Measurements from ENCODE around the gene FOXI1. TPM values are rescaled to one million over a fixed set of nuclear protein-coding genes. Genes with fewer than 3 reads are reported as not detected.

The FOXI1 gene
- total RNA-seq, 4 donors from 2014 or later = not detected

DNA sequence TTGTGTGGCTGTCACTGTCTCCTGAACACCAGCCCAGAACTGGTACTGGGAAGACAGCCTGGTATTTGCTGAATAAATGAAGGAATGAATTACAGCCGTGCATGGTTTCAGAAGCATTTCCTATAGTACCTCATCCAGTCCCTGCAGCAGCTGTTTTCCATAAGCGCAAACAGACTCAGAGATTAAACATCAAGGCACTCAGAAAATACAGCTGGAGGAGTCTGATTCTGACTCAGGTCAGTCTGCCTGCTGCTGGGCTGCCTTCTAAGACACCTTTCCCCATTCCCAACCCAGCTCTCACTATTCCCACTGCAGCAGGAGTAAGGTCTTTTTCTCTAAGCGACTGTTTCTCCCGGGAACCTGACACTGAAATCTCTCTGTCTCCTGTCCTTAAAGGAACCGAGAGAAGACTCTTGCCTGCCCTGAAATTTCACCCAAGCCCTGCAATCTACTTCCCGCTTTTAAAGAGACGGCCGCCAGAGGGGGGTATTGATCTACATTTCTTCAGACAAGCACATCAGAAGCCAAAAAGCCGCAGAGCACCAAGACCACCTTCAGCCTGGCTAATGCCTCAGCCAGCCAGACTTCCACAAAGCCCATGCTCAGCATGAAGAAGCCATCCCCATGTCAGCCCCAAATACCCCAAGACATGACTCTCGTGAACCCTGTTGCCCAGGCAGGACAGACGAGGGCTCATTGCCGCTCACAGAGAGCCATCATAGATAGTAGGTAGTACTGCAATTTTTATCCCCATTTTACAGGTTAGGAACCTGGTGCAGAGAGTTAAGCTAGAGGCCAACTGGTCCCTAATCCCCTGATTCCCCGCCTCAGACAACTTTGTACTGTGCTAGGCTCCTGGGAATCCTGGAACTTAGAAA lies 5.4 kb upstream of the FOXI1 start:
- TF ChIP-seq, protein P1, sequence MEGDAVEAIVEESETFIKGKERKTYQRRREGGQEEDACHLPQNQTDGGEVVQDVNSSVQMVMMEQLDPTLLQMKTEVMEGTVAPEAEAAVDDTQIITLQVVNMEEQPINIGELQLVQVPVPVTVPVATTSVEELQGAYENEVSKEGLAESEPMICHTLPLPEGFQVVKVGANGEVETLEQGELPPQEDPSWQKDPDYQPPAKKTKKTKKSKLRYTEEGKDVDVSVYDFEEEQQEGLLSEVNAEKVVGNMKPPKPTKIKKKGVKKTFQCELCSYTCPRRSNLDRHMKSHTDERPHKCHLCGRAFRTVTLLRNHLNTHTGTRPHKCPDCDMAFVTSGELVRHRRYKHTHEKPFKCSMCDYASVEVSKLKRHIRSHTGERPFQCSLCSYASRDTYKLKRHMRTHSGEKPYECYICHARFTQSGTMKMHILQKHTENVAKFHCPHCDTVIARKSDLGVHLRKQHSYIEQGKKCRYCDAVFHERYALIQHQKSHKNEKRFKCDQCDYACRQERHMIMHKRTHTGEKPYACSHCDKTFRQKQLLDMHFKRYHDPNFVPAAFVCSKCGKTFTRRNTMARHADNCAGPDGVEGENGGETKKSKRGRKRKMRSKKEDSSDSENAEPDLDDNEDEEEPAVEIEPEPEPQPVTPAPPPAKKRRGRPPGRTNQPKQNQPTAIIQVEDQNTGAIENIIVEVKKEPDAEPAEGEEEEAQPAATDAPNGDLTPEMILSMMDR (IDR thresholded peaks at IDR 0.05) = peak; percentile 38 to 81 (median 66)
- no peak for TF ChIP-seq POLR2A (IDR thresholded peaks at IDR 0.05)
- H3K4me3 ChIP-seq (replicated peaks in 1 of 3) = no peak overlapping the region
- no peaks in the 10 kb centered on the region for H3K36me3 ChIP-seq
- peak; percentile 81 to 85 for DNase-seq
- H3K9me3 ChIP-seq = no peaks in the 10 kb centered on the region
- no peaks in the 10 kb centered on the region for H3K4me1 ChIP-seq
- no peaks in the 10 kb centered on the region for H3K27me3 ChIP-seq
- WGBS, 2 donors = 35 to 40% methylated on average over 13 of the region's 13 CpGs
- H3K27ac ChIP-seq = no peak overlapping the region
- intact Hi-C loops (cut with DNase I) = loop anchor here (2.0 to 10.0 kb wide), 2 partner anchors 86 to 314 kb away; no protein-coding TSS in a partner anchor

DNA sequence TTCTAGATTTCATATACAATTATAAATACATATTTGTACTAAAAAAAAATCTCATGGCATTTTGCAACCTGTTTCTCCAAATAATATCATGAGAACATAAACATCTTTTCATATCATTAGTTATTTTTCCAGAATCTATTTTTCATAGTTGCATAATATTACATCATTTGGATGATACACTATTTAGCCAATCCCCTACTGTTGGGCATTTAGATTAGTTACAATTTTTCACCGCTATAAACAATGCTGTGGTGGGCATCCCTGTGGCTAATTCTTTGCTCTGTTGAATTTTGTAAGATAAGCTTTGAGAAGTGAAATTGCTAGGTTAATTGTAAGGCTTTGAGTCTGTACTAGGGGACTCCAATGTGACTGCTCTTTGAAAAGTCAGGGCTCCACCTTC lies 2.2 kb upstream of the FOXI1 start:
- no peaks in the 10 kb centered on the region for H3K36me3 ChIP-seq
- WGBS, 2 donors = 100% methylated on average over 1 of the region's 1 CpG
- H3K27ac ChIP-seq = no peak overlapping the region
- intact Hi-C loops (cut with DNase I) = loop anchor here (10.0 kb wide), 1 partner anchor 311 kb away; no protein-coding TSS in a partner anchor
- H3K9me3 ChIP-seq = no peaks in the 10 kb centered on the region
- no peak overlapping the region for H3K4me3 ChIP-seq (replicated peaks in 1 of 3)
- DNase-seq = no peak
- H3K4me1 ChIP-seq = no peaks in the 10 kb centered on the region
- H3K27me3 ChIP-seq = no peaks in the 10 kb centered on the region
- no peak for TF ChIP-seq POLR2A (IDR thresholded peaks at IDR 0.05)
- TF ChIP-seq, protein P1 (IDR thresholded peaks at IDR 0.05) = no peak

GRCh38 chr5:170104299-170104698 lies 1.4 kb upstream of the FOXI1 start:
- Histone ChIP-seq H3K27ac (no peak overlapping the region), H3K4me3 (replicated peaks in 1 of 3) (no peak overlapping the region), H3K9me3 (no peaks in the 10 kb centered on the region), H3K36me3 (no peaks in the 10 kb centered on the region), H3K27me3 (no peaks in the 10 kb centered on the region), H3K4me1 (no peaks in the 10 kb centered on the region)
- TF ChIP-seq, protein P1 (IDR thresholded peaks at IDR 0.05) = no peak
- TF ChIP-seq POLR2A (IDR thresholded peaks at IDR 0.05) = no peak
- intact Hi-C loops (cut with DNase I) = loop anchor here (10.0 kb wide), 1 partner anchor 311 kb away; no protein-coding TSS in a partner anchor
- no peak for DNase-seq
- 88 to 91% methylated on average over 5 of the region's 6 CpGs for WGBS, 2 donors

DNA sequence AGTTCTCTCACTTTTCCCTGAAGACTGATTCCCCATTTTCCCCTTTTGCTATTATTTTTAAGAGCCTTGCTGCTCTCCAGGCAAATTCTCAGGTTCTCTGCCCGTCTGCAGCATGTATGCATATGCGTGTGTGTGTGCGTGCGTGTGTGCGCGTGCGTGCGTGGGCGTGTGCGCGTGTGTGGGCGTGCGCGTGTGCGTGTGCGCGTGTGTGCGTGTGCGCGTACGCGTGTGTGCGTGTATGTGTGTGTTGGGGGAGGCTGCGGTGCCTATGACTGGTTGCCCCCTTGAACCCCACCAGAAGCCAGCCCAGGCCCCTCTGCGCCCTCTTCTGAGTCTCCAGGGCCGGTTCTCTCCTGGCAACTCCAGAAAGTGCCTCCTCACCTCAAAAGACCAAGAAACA lies 987 bp upstream of the FOXI1 start:
- no peaks in the 10 kb centered on the region for H3K27me3 ChIP-seq
- no peak overlapping the region for H3K4me3 ChIP-seq (replicated peaks in 1 of 3)
- no peaks in the 10 kb centered on the region for H3K36me3 ChIP-seq
- no peak overlapping the region for H3K27ac ChIP-seq
- no peak for TF ChIP-seq POLR2A (IDR thresholded peaks at IDR 0.05)
- TF ChIP-seq, protein P1 (IDR thresholded peaks at IDR 0.05) = no peak
- WGBS, 2 donors = 91% methylated on average over 26 of the region's 26 CpGs
- DNase-seq = no peak
- no peaks in the 10 kb centered on the region for H3K4me1 ChIP-seq
- H3K9me3 ChIP-seq = no peaks in the 10 kb centered on the region
- intact Hi-C loops (cut with DNase I) = loop anchor here (10.0 kb wide), 1 partner anchor 310 kb away; no protein-coding TSS in a partner anchor

DNA sequence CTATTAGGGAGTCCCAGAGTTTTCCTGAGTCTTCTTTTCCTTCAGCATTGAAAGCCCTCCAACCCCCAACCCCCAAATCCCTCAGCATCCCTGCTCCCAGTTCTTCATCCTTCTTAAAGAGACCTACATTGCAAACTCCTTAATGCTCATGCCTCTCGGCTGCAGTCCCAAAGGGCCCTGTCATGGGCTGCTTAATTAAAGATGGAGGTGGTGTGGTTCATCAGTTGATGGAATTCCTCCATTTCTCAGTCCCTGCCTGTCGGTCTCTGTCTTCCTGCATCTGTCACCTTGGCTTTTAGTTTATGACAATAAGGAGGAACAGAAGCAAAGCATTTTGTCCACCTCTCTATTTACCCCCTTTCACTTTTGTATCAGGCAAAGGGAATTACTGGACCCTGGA lies 2.0 kb downstream of the FOXI1 start:
- Histone ChIP-seq H3K9me3 (no peaks in the 10 kb centered on the region), H3K4me1 (no peaks in the 10 kb centered on the region), H3K36me3 (no peaks in the 10 kb centered on the region), H3K27ac (no peak overlapping the region), H3K27me3 (no peaks in the 10 kb centered on the region), H3K4me3 (replicated peaks in 1 of 3) (no peak overlapping the region)
- TF ChIP-seq, protein P1 (IDR thresholded peaks at IDR 0.05) = no peak
- TF ChIP-seq POLR2A (IDR thresholded peaks at IDR 0.05) = no peak
- 88 to 96% methylated on average over 2 of the region's 2 CpGs for WGBS, 2 donors
- no peak for DNase-seq
- intact Hi-C loops (cut with DNase I) = loop anchor here (10.0 kb wide), 1 partner anchor 307 kb away; no protein-coding TSS in a partner anchor
